Neural cell (in vitro differentiated cells): ENCODE results near the gene TCF20.

Source experiments
- CTCF ChIP-seq: fragments of 450-650 bp; IDR thresholded peaks from 2 replicates; pipeline ENCODE4 v1.5.1; 2014; ENCODE audit warnings: antibody characterized with exemption, mild to moderate bottlenecking, moderate library complexity; ENCODE audit not compliant: poor library complexity, severe bottlenecking
- EP300 ChIP-seq: fragments of 450-650 bp; conservative IDR thresholded peaks from 2 replicates; pipeline ENCODE4 v1.6.1; 2014; ENCODE audit warnings: antibody characterized with exemption, mild to moderate bottlenecking, moderate library complexity; ENCODE audit not compliant: poor library complexity, severe bottlenecking
- EZH2 ChIP-seq: fragments of 200-600, 300-800 bp; shearing (Covaris generic), sonication (generic); IDR thresholded peaks from 2 replicates; pipeline ENCODE4 v1.6.1; 2014; ENCODE audit warnings: antibody characterized with exemption, low read length, borderline replicate concordance, mild to moderate bottlenecking; ENCODE audit not compliant: insufficient read depth, poor library complexity, severe bottlenecking
- MXI1 ChIP-seq: fragments of 450-650 bp; conservative IDR thresholded peaks from 2 replicates; pipeline ENCODE4 v1.6.1; 2014; ENCODE audit warnings: antibody characterized with exemption, mild to moderate bottlenecking; ENCODE audit not compliant: poor library complexity, severe bottlenecking
- POLR2AphosphoS5 ChIP-seq: IDR thresholded peaks from 2 replicates; pipeline ENCODE4 v1.6.1; 2012
- RAD21 ChIP-seq: fragments of 450-650 bp; conservative IDR thresholded peaks from 2 replicates; pipeline ENCODE4 v1.6.1; 2014; ENCODE audit warnings: antibody characterized with exemption, mild to moderate bottlenecking, moderate library complexity
- REST ChIP-seq: IDR thresholded peaks from 2 replicates; pipeline ENCODE4 v1.6.1; 2012; ENCODE audit warnings: borderline replicate concordance
- SMC3 ChIP-seq: fragments of 450-650 bp; conservative IDR thresholded peaks from 2 replicates; pipeline ENCODE4 v1.6.1; 2014; ENCODE audit warnings: antibody characterized with exemption, mild to moderate bottlenecking, moderate library complexity; ENCODE audit not compliant: poor library complexity
- TAF1 ChIP-seq: IDR thresholded peaks from 2 replicates; pipeline ENCODE4 v1.6.1; 2012; ENCODE audit warnings: low read depth

- TF ChIP-seq CTCF (no peak), EZH2 (no peak), POLR2AphosphoS5 (no peak), EP300 (no peak), MXI1 (no peak), SMC3 (no peak), TAF1 (no peak), RAD21 (no peak), REST (no peak)
These were observed 31.3 kb upstream of the TCF20 start for GRCh38 chr22:42301742-42302102.
